ENCODE data around the gene TUG1.

GRCh38 chr22:30982512-30982911 lies 13.4 kb downstream of the TUG1 start:
- TF ChIP-seq TCF7 (IDR thresholded peaks at IDR 0.05; ENCODE audit: borderline replicate concordance) (no peak), CTCF (IDR thresholded peaks at IDR 0.05 in 2 of 3, conservative IDR thresholded peaks at IDR 0.05 in 1 of 3; ENCODE audit: insufficient read depth in 2 of 3, low read depth in 1 of 3, low read length in 3 of 3) (no peak), POLR2AphosphoS5 (IDR thresholded peaks at IDR 0.05; ENCODE audit: control insufficient read depth, insufficient read depth, low read depth, low read length) (no peak), PPARD (CRISPR knock-in tag; IDR thresholded peaks at IDR 0.05) (no peak), BCOR (IDR thresholded peaks at IDR 0.05) (no peak), RBFOX2 (IDR thresholded peaks at IDR 0.05; ENCODE audit: low read depth, low read length) (no peak), SMARCE1 (IDR thresholded peaks at IDR 0.05) (no peak)
